ENCODE data around the gene TMC3.

GRCh38 chr15:81413851-81414250 is 39.8 kb upstream of the TMC3 start:
- TF ChIP-seq CTCF (optimal IDR thresholded peaks at IDR 0.05 in 1 of 3, IDR thresholded peaks at IDR 0.05 in 1 of 3, conservative IDR thresholded peaks at IDR 0.05 in 1 of 3; ENCODE audit: extremely low read depth in 1 of 3, insufficient read depth in 2 of 3, low read length in 3 of 3) (no peak), EZH2 (IDR thresholded peaks at IDR 0.05; ENCODE audit: low read length) (no peak)

Data from keratinocyte (primary cell).